ENCODE measurements around the gene CLCNKA. TPM values are rescaled to one million over a fixed set of nuclear protein-coding genes. Genes with fewer than 3 reads are reported as not detected.

CLCNKA gene
- total and polyA plus RNA-seq, 4 donors, result not detected

DNA sequence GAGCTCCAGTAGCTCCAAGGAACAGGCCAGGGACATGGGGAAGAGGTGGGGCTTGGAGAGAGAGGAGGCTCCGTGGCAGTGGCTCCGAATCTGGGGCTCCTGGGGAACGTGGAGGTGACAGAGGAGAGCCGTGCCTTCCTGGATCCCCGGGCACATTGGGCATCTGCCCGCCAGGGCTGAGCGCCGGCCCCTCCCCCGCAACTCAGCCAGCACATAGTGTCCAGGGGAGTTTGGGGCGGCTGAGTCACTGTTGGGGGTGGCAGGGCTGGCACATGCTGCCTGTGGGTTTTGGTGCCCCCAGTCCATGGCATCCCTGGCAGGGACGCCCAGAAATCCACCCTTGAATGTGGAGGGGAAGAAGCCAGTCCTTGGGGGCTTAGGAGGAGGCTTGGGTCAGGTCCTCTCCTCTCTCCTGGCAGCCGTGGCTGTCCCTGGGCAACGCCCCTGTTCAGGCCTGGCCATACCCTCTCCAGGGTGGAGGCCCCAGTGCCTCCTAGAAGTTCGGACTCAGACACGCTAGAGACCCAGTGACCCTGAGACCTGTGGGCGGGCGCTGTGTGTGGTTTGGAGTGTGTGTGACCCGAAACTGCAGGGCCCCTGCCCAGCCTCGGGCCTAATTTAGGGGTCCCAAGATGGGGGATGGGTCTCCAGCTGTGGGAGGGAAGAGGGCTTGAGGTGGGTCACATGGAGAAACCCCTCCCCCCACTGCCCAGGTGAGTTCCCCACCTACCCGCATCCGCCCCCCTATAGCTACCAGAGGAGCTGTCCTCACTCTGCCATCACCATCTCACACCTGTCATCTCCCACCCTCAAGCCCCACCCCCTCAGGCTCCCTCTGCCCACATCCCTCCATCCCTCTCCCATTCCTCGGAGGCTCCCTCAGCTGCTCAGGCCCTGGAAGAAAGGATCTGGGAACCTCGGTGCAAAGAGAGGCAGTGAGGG lies 5.6 kb upstream of the CLCNKA start:
- Histone ChIP-seq H3K9me3 (ENCODE audit: control insufficient read depth in 4 of 4, low read length in 3 of 4) (no peaks in the 10 kb centered on the region), H3K4me1 (ENCODE audit: control insufficient read depth in 4 of 4, insufficient read depth in 4 of 4, low read length in 3 of 4) (peaks cover 7 to 15% (median 8%) of the 10 kb centered on the region in 4 donors), H3K27ac (ENCODE audit: low read depth in 1 of 2, low read length in 2 of 2) (no peak overlapping the region), H3K4me3 (ENCODE audit: low read depth in 1 of 3, low read length in 3 of 3) (no peak overlapping the region), H3K27me3 (ENCODE audit: control insufficient read depth in 4 of 4, insufficient read depth in 4 of 4, low read length in 3 of 4) (no peaks in the 10 kb centered on the region), H3K36me3 (ENCODE audit: control insufficient read depth in 4 of 4, insufficient read depth in 3 of 4, low read depth in 1 of 4, low read length in 3 of 4) (no peaks in the 10 kb centered on the region), H3K9ac (ENCODE audit: low read depth in 1 of 2, low read length in 2 of 2) (no peak overlapping the region)
- TF ChIP-seq, protein P1, sequence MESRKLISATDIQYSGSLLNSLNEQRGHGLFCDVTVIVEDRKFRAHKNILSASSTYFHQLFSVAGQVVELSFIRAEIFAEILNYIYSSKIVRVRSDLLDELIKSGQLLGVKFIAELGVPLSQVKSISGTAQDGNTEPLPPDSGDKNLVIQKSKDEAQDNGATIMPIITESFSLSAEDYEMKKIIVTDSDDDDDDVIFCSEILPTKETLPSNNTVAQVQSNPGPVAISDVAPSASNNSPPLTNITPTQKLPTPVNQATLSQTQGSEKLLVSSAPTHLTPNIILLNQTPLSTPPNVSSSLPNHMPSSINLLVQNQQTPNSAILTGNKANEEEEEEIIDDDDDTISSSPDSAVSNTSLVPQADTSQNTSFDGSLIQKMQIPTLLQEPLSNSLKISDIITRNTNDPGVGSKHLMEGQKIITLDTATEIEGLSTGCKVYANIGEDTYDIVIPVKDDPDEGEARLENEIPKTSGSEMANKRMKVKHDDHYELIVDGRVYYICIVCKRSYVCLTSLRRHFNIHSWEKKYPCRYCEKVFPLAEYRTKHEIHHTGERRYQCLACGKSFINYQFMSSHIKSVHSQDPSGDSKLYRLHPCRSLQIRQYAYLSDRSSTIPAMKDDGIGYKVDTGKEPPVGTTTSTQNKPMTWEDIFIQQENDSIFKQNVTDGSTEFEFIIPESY (IDR thresholded peaks at IDR 0.05), result no peak
- TF ChIP-seq, protein P2, sequence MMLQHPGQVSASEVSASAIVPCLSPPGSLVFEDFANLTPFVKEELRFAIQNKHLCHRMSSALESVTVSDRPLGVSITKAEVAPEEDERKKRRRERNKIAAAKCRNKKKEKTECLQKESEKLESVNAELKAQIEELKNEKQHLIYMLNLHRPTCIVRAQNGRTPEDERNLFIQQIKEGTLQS (IDR thresholded peaks at IDR 0.05), result no peak
- TF ChIP-seq, protein P3, sequence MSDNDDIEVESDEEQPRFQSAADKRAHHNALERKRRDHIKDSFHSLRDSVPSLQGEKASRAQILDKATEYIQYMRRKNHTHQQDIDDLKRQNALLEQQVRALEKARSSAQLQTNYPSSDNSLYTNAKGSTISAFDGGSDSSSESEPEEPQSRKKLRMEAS (IDR thresholded peaks at IDR 0.05), result no peak
- TF ChIP-seq RXRA (IDR thresholded peaks at IDR 0.05) (no peak), SP1 (IDR thresholded peaks at IDR 0.05) (no peak), FOXA2 (IDR thresholded peaks at IDR 0.05) (no peak), TAF1 (conservative IDR thresholded peaks at IDR 0.05) (no peak), HNF4A (conservative IDR thresholded peaks at IDR 0.05) (no peak), EGR1 (IDR thresholded peaks at IDR 0.05; ENCODE audit: low read depth in 2 of 2) (no peak), YY1 (IDR thresholded peaks at IDR 0.05) (no peak), FOXA1 (IDR thresholded peaks at IDR 0.05) (no peak), RAD21 (IDR thresholded peaks at IDR 0.05) (no peak)
- TF ChIP-seq, protein P4, sequence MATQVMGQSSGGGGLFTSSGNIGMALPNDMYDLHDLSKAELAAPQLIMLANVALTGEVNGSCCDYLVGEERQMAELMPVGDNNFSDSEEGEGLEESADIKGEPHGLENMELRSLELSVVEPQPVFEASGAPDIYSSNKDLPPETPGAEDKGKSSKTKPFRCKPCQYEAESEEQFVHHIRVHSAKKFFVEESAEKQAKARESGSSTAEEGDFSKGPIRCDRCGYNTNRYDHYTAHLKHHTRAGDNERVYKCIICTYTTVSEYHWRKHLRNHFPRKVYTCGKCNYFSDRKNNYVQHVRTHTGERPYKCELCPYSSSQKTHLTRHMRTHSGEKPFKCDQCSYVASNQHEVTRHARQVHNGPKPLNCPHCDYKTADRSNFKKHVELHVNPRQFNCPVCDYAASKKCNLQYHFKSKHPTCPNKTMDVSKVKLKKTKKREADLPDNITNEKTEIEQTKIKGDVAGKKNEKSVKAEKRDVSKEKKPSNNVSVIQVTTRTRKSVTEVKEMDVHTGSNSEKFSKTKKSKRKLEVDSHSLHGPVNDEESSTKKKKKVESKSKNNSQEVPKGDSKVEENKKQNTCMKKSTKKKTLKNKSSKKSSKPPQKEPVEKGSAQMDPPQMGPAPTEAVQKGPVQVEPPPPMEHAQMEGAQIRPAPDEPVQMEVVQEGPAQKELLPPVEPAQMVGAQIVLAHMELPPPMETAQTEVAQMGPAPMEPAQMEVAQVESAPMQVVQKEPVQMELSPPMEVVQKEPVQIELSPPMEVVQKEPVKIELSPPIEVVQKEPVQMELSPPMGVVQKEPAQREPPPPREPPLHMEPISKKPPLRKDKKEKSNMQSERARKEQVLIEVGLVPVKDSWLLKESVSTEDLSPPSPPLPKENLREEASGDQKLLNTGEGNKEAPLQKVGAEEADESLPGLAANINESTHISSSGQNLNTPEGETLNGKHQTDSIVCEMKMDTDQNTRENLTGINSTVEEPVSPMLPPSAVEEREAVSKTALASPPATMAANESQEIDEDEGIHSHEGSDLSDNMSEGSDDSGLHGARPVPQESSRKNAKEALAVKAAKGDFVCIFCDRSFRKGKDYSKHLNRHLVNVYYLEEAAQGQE (IDR thresholded peaks at IDR 0.05), result no peak
- WGBS, result 83% methylated on average over 23 of the region's 23 CpGs
- DNase-seq (ENCODE audit: low spot score), result no peak

DNA sequence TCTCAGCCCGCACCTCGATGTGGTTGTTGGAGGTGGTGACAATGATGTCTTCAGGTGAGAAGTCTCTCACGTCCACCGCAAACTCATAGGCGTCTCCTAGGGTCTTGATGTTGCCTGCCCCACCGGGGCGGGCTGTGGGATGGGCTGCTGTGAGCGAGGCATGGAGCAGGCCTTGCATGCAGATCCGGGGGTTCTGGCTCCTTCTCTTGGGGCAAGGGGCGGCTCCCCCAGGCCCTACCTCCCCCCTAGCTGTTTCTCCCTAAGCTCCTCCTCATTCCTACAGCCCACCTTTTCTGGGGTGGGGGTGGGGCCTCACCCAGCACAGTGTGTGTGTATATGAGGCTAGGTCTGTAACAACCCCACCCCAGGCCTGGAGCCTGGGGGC lies 4.8 kb upstream of the CLCNKA start:
- H3K9me3 ChIP-seq (ENCODE audit: control insufficient read depth in 4 of 4, low read length in 3 of 4), result no peaks in the 10 kb centered on the region
- no peak for DNase-seq (ENCODE audit: low spot score)
- no peak overlapping the region for H3K4me3 ChIP-seq (ENCODE audit: low read depth in 1 of 3, low read length in 3 of 3)
- no peaks in the 10 kb centered on the region for H3K36me3 ChIP-seq (ENCODE audit: control insufficient read depth in 4 of 4, insufficient read depth in 3 of 4, low read depth in 1 of 4, low read length in 3 of 4)
- H3K9ac ChIP-seq (ENCODE audit: low read depth in 1 of 2, low read length in 2 of 2), result no peak overlapping the region
- peaks cover 7 to 17% (median 8%) of the 10 kb centered on the region in 4 donors for H3K4me1 ChIP-seq (ENCODE audit: control insufficient read depth in 4 of 4, insufficient read depth in 4 of 4, low read length in 3 of 4)
- TF ChIP-seq GABPA (IDR thresholded peaks at IDR 0.05 in 1 of 2, conservative IDR thresholded peaks at IDR 0.05 in 1 of 2), result no peak
- TF ChIP-seq EGR1 (IDR thresholded peaks at IDR 0.05; ENCODE audit: low read depth in 2 of 2), result no peak
- no peaks in the 10 kb centered on the region for H3K27me3 ChIP-seq (ENCODE audit: control insufficient read depth in 4 of 4, insufficient read depth in 4 of 4, low read length in 3 of 4)
- 87% methylated on average over 10 of the region's 10 CpGs for WGBS
- H3K27ac ChIP-seq (ENCODE audit: low read depth in 1 of 2, low read length in 2 of 2), result peak overlapping the region in 1 of 2 donors; percentile 54
